ENCODE measurements around the gene OR5F1.

OR5F1 gene

DNA sequence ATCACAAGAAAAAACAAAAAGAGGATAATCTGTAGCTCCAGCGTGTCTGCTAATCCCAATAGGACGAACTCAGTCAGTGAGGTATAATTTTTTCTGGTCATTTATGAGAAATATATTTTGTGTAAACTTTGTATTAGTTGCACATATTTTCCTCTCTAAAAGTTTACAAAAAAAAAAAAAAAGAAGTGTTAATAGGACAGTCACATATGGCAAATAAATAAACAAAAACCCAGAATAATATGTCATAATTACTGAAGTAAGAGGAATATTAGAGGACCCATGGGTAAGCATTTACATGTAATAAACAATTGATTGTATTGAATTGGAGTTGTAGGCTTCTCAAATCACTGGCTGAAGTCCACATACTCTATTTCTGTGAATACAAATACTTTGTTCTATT lies at the start of gene OR5F1:
Gene OR5F1, minus strand, starts transcription at position 101 of the 400 bp plus-strand sequence. Its CDS starts 0 bp downstream, at position 101.
- DNase-seq (ENCODE audit: low spot score), result no peak

DNA sequence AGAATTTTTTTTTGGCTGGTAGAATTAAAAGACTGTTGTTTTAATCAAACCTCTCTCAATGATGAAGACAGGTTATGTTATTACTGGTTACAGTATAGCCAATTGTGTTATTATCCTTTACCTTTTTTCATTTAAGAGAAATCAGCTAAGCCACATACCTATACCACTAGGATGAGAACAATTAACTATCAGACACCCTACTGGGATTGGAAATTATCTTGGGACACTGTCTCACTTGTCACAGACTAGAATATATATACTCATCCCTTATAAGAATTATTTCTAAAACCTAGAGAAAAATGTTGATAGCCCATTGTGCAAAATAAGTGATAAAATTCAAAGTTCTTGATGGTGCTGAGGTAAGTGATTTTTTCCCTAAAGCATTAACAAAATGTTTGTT lies 32.9 kb upstream of the OR5F1 start, which contains the start of gene OR5AS1:
Gene OR5AS1, plus strand, starts transcription at position 301 of the 400 bp plus-strand sequence. CDS start 2,765 bp downstream, outside the sequence.
- no peak for DNase-seq (ENCODE audit: low spot score)

DNA sequence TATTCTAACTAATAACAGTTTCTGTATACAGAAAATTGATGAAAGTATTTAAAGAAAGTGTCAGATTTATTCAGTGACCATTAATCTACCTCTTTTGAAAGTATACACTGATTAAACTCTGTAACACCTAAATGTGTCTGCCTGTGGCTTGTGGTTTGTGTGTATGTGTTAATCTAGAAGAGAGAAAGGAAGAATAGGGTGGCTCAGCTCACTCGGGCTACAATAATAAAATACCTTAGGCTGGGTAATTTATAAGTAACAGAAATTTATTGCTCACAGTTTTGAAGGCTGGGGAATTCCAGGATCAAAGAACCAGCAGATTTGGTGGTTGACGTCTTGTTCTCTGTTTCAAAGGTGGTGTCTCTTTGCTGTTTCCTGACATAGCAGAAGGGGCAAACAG lies 19.4 kb upstream of the OR5F1 start:
- no peak for DNase-seq (ENCODE audit: low spot score)

DNA sequence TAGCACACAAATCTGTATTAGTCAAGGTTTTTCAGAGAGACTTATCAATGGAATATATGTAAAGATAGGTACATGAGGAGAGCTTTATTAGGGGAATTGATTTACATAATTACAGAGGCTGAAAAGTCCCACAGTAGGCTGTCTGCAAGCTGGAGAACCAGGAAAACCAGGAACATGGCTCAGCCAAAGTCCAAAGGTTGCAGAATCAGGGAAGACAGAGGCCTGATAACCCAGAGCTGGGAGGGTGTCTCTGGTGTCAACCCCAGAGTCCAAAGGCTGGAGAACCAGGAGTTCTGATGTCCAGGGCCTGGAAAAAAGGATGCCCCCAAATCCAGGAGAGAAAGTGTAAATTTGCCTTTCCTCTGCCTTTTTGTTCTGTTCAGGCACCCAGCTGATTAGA lies 16.3 kb upstream of the OR5F1 start:
- no peak for DNase-seq (ENCODE audit: low spot score)

DNA sequence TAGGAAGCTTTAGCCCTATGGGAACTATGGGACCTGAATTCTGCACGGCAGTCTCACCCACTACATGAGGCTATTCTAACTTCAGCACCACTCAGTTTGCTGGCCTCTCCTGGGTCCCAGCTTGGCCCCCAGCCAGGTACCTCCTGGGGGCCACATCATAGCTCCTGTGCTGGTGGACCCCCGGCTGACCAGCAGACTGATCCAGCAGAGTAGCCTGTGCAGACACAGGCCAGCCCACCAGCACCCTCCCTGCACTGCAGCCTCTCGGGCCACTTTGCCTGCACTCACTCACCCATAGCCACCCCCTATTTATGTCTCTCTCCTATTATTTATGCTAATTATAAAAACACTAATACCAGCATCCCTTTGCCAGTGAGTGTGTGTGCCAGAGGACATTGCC lies 23.5 kb downstream of the OR5F1 start:
- DNase-seq (ENCODE audit: low spot score), result no peak

DNA sequence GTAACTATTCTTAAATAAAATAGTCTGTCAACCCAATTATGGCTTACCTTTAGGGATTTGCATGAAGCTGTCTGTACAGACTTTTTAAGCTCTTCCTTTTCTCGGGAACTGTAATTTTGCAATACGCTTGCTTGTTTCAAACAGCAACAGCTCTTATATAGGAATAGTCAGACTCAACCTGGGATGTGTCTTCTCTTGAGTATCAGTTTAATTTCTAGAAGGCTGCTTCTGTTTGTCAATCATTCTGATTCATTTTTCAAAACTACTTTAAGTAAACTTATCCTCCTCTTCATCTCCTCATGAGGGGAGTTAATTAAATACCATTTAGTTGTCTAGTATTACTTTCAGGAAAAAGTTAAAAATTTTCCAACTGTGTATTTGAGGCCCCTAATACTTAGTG lies 24.6 kb downstream of the OR5F1 start, which contains the start of gene OR10AG1:
Gene OR10AG1, minus strand, starts transcription at position 101 of the 400 bp plus-strand sequence. Its CDS starts 38 bp downstream, at position 63.
- no peak for DNase-seq (ENCODE audit: low spot score)

DNA sequence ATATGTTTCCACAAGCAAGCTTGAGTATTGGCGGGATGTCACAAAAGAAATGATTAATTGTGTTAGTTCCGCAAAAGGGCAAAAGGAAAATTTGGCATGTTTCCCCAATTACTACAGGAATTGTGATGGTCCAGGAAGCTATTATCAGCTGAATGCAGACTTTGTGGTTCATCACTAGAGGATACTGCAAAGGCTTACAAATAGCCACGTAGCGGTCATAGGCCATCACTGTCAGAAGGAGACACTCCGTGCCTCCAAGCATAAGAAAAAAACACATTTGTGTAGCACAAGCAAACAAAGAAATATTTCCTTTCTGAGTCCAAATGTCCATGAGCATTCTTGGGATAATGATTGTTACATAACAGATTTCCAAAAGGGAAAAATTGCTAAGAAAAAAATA lies 26.5 kb downstream of the OR5F1 start:
- no peak for DNase-seq (ENCODE audit: low spot score)

DNA sequence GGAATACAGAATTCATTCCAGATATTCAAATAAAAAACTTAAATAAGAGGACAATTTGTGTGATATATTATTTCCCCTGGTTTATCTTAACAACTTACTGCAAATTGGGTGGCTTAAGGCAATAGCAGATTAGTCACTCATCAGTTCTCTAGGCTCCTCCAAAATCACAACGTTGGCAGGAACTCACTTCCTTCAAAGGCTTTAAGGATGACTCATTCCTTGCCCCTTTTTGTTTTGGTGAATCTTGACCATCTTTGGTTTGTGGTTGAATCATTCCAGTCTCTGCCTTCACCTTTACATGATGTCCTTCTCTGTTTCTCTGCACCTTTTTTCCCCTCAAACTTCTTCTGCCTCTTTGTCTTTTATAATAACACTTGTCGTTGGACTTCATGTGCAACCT lies 28.0 kb downstream of the OR5F1 start:
- no peak for DNase-seq (ENCODE audit: low spot score)

DNA sequence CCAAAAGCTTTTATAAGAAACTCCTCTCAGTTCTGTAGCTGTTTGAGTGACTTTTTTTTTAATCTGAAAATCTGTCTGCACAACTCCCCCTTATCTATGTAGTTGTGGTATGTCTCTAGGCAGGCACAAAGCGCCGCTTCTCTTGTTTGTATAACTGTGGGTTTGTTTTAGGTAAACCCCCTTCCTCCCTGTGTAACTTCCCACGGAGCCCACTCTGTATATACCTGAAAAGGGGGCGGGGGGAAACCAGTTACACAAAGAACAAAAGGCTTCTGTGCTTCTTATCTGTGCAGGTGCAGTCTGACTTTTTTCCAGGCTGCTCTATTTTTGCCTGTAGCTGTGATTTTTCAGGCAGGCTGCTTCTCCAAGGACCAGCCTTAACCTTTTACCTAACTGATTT lies 37.9 kb downstream of the OR5F1 start:
- no peak for DNase-seq (ENCODE audit: low spot score)

DNA sequence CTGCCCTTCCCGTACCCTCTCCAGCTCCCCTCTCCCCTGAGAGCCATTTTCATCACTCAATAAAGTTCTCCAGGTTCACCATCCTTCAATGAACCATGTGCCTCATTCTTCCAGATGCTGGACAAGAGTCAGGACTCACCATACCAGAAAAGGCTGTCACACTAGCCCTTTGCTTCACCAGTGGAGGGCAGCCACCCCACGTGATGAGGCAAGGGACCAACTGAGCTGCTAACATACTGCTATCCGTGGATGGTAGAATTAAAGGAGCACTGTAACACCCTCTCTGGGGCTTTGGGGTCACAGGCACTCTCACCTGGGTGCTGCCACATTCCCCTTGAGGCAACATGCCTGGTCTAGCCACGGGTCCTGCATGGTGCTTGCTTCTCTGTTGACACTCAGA lies 45.1 kb downstream of the OR5F1 start:
- no peak for DNase-seq (ENCODE audit: low spot score)
